Smooth muscle cell (in vitro differentiated cells): ENCODE data around the gene DYNC1H1. TPM values are rescaled to one million over a fixed set of nuclear protein-coding genes. Genes with fewer than 3 reads are reported as not detected.

Experiments used
- DNase-seq: peaks from one replicate; lab custom pipeline; 2025; ENCODE audit not compliant: unreplicated experiment; lab: John Stamatoyannopoulos, UW
- H2AFZ ChIP-seq: fragments of 200-600 bp; sonication (generic); 2 replicates; pipeline ENCODE4 v1.6.0; 2016; ENCODE audit warnings: antibody characterized with exemption, low read depth, mild to moderate bottlenecking
- H3F3A ChIP-seq: fragments of 200-600 bp; sonication (generic); 2 replicates; pipeline ENCODE4 v1.6.0; 2017; ENCODE audit warnings: antibody characterized with exemption, low read depth
- H3K27ac ChIP-seq: fragments of 200-600 bp; sonication (generic); 2 replicates; pipeline ENCODE4 v1.5.1; 2016; ENCODE audit warnings: low read depth, mild to moderate bottlenecking
- H3K27me3 ChIP-seq: fragments of 200-600 bp; sonication (generic); 2 replicates; pipeline ENCODE4 v1.6.1; 2016; ENCODE audit warnings: low read depth, mild to moderate bottlenecking
- H3K36me3 ChIP-seq: fragments of 200-600 bp; sonication (generic); 2 replicates; pipeline ENCODE4 v1.5.1; 2016; ENCODE audit warnings: low read depth
- H3K4me1 ChIP-seq: fragments of 200-600 bp; sonication (generic); 2 replicates; pipeline ENCODE4 v1.5.1; 2016; ENCODE audit warnings: low read depth
- H3K4me2 ChIP-seq: fragments of 200-600 bp; sonication (generic); 2 replicates; pipeline ENCODE4 v1.6.0; 2016; ENCODE audit warnings: mild to moderate bottlenecking
- H3K4me3 ChIP-seq: fragments of 200-600 bp; sonication (generic); 2 replicates; pipeline ENCODE4 v1.5.1; 2016; ENCODE audit warnings: mild to moderate bottlenecking
- H3K79me2 ChIP-seq: fragments of 200-600 bp; sonication (generic); 2 replicates; pipeline ENCODE4 v1.6.0; 2016; ENCODE audit warnings: low read depth, mild to moderate bottlenecking
- H3K9ac ChIP-seq: fragments of 200-600 bp; sonication (generic); 2 replicates; pipeline ENCODE4 v1.6.0; 2016; ENCODE audit warnings: low read depth
- H3K9me3 ChIP-seq: fragments of 200-600 bp; sonication (generic); replicated peaks from 2 replicates; pipeline ENCODE4 v1.5.1; 2016; ENCODE audit warnings: low read depth
- H4K20me1 ChIP-seq: fragments of 200-600 bp; sonication (generic); 2 replicates; pipeline ENCODE4 v1.6.0; 2016; ENCODE audit warnings: low read depth
- WGBS: methylation state at CpG from one replicate; pipeline ENCODE4 v1.1.7; 2016; ENCODE audit warnings: low lambda C conversion rate; 5-methylcytosine and 5-hydroxymethylcytosine counted together
- polyA plus RNA-seq: library from polyadenylated mRNA; unstranded; fragments of >200 nt; fragmentation: Nextera tagmentation; extraction: Ambion mirVana; gene quantifications from 2 replicates; pipeline ENCODE4 v1.2.1, GENCODE V29; 2016
- total RNA-seq: library from RNA; depleted of rRNA; stranded (reverse); fragments of >200 nt; gene quantifications from 2 replicates; pipeline ENCODE4 v1.2.3, GENCODE V29; 2014
- TF ChIP-seq, protein P1 (sequence below): fragments of 200-600 bp; sonication (generic); IDR thresholded peaks from 2 replicates; pipeline ENCODE4 v1.5.1; 2017; ENCODE audit warnings: borderline replicate concordance, mild to moderate bottlenecking, antibody characterized with exemption; ENCODE audit not compliant: insufficient read depth, poor library complexity, severe bottlenecking

The DYNC1H1 gene
- total and polyA plus RNA-seq, 2 experiments from 2014 or later, result 137 to 399 TPM

DNA sequence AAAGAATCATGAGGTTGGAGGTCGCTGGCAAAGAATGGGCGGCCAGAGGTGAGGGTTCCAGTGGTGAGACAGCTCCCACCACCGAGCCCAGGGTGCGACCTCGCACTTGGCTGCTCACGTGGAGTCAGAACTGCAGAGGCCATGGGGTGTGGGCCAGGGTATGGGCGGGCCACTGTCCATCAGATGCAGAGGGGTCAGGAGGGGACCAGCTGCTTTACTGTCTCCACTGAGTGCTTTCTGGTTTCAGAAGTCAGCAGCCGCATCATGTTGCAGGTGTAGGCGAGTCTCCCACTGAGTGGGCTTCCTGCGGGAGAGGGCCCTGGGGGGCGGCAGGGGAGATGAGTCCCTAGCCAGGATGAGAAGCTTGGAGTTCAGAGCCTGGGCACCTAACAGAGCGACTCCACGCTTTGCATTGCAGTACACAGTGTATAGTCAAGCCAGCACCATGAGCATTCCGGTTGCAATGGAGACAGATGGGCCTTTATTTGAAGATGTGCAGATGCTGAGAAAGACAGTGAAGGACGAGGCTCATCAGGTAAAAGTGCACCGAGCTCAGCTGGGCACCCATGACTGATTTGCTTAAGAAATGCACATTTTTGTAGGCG, 46.9 kb upstream of the DYNC1H1 start:
- Histone ChIP-seq H3K27ac (no peak overlapping the region), H3K27me3 (no peaks in the 10 kb centered on the region), H3K36me3 (no peaks in the 10 kb centered on the region), H3K9ac (no peak overlapping the region), H3K9me3 (no peaks in the 10 kb centered on the region), H3K4me3 (no peak overlapping the region), H3K4me2 (no peak overlapping the region), H4K20me1 (no peaks in the 10 kb centered on the region), H3F3A (no peaks in the 10 kb centered on the region), H3K79me2 (no peaks in the 10 kb centered on the region), H3K4me1 (peaks cover 6% of the 10 kb centered on the region), H2AFZ (no peak overlapping the region)
- WGBS, result 79% methylated on average over 17 of the region's 17 CpGs
- TF ChIP-seq, protein P1, sequence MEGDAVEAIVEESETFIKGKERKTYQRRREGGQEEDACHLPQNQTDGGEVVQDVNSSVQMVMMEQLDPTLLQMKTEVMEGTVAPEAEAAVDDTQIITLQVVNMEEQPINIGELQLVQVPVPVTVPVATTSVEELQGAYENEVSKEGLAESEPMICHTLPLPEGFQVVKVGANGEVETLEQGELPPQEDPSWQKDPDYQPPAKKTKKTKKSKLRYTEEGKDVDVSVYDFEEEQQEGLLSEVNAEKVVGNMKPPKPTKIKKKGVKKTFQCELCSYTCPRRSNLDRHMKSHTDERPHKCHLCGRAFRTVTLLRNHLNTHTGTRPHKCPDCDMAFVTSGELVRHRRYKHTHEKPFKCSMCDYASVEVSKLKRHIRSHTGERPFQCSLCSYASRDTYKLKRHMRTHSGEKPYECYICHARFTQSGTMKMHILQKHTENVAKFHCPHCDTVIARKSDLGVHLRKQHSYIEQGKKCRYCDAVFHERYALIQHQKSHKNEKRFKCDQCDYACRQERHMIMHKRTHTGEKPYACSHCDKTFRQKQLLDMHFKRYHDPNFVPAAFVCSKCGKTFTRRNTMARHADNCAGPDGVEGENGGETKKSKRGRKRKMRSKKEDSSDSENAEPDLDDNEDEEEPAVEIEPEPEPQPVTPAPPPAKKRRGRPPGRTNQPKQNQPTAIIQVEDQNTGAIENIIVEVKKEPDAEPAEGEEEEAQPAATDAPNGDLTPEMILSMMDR, result no peak
- DNase-seq, result no peak

DNA sequence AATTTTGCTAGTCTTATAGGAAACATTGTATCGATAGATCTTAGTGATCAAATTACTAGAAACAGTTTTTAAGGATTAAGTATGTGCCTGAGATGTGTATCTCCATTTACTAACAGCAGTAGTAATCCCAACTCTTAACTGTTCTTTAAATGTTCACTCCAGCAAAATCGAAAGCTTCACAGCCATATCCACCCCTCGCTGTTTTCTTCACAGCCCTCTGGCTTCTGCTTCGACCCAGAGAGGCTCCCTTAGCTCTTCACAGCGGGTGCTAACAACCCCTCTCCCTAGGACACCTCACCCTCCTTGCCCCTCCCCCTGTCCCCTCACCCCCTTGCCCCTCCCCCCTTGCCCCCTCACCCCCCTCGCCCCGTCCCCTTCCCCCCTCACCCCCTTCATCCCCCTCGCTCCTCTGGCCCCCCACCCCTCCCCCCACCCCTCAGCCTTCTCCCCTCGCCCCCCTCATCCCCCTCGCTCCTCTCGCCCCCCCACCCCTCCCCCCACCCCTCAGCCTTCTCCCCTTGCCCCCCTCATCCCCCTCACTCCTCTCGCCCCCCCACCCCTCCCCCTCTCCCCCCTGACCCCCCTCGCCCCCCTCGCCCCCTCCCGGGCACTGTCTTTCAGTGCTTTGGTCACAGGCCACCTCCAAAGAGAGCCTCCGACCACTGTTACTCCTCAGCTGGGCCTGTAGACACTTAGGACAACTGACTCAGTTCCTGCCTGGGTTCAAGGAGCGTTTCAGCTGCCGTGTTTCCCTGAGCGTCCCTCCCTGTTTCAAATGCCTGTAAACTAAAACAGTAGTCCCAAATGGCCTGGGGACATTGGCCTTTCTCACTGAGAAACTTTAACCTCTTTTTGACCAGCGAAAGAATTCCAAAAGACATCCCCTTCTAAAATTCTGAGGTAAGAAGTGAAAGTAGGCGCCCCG, 46.0 kb upstream of the DYNC1H1 start:
- no peak overlapping the region for H2AFZ ChIP-seq
- no peak for DNase-seq
- no peak overlapping the region for H3K4me3 ChIP-seq
- no peaks in the 10 kb centered on the region for H3K36me3 ChIP-seq
- H3K4me1 ChIP-seq, result peaks cover 6% of the 10 kb centered on the region
- TF ChIP-seq, protein P1, result no peak
- no peaks in the 10 kb centered on the region for H3K9me3 ChIP-seq
- H3K9ac ChIP-seq, result no peak overlapping the region
- no peaks in the 10 kb centered on the region for H3K27me3 ChIP-seq
- no peaks in the 10 kb centered on the region for H3K79me2 ChIP-seq
- H3F3A ChIP-seq, result no peaks in the 10 kb centered on the region
- H3K27ac ChIP-seq, result no peak overlapping the region
- H4K20me1 ChIP-seq, result no peaks in the 10 kb centered on the region
- WGBS, result 68% methylated on average over 12 of the region's 22 CpGs
- no peak overlapping the region for H3K4me2 ChIP-seq

DNA sequence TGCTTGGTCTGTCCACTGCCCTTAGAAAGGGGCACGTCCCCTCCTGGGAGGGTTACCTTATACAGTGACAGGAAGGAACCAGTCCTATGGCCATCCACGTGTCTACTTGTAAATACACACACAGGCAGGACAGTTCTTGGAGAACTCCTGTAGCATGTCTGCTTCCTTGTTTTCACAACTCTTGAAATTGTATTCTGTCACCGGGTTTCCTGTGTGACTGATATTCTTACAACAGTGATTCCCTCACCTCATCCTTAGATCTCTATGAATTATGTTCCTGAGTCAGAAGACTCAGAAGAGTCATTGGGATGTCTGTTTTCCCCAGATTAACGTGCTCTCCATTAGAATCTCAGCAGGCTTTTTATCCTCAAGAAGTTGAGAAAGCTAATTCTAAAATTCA, 44.1 kb upstream of the DYNC1H1 start:
- 90% methylated on average over 4 of the region's 4 CpGs for WGBS
- no peaks in the 10 kb centered on the region for H3F3A ChIP-seq
- no peak overlapping the region for H3K9ac ChIP-seq
- H3K27me3 ChIP-seq, result no peaks in the 10 kb centered on the region
- H3K9me3 ChIP-seq, result no peaks in the 10 kb centered on the region
- no peak overlapping the region for H3K27ac ChIP-seq
- peaks cover 6% of the 10 kb centered on the region for H3K4me1 ChIP-seq
- TF ChIP-seq, protein P1, result no peak
- no peak overlapping the region for H3K4me2 ChIP-seq
- H3K79me2 ChIP-seq, result no peaks in the 10 kb centered on the region
- no peaks in the 10 kb centered on the region for H4K20me1 ChIP-seq
- H2AFZ ChIP-seq, result no peak overlapping the region
- H3K4me3 ChIP-seq, result no peak overlapping the region
- H3K36me3 ChIP-seq, result no peaks in the 10 kb centered on the region
- no peak for DNase-seq
